Measurements from ENCODE around the gene TBC1D22A.
"Not testable (repeated sequence)": the region's sequence is repeated elsewhere in the genome, so short reads cannot be mapped to it uniquely, and the experiment has no call there.

TBC1D22A gene

DNA sequence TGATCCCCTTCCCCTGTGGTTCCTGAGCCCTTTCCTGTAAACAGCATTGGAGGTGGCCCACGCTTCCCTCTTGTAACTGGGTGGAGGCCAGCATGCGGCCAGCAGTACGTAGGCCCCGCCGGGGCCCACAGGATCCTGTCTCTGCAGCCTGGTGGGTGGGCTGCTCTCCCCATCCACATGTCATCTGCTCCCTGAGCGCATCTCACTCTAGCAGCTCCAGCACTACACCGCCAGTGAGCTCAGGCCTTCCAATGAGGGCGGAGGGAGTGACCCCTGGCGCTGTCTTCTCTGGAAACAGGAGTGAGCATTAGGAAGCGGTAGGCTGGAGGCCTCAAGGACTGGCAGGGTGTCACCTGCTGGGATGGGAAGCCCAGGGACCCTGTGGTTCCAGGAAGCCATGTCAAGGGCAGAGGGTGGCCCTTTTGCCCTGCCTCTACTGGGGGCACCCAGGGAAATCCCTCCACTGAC, 363.9 kb downstream of the TBC1D22A start:
- no peak for DNase-seq (ENCODE audit: low read depth in 2 of 3, low spot score in 2 of 3)

DNA sequence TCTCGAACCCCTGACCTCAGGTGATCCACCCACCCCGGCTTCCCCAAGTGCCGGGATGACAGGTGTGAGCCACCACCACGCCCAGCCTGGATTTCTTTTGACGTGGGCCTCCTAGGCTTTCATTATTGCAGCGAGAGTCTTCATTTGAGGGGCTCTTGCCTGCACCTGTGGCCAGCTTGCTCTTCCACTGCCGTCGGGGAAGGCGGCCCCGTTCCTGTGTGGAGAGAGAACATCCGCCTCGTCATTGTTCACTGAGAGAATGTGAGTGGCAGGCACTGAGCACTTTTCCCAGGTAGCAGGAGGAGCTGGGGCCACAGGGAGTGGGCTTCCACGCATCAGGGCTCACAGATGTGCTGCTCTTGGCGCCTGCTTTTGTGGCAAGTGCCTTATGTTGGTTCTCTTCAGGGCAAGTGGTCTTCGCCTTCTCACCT, 365.0 kb downstream of the TBC1D22A start:
- no peak for DNase-seq (ENCODE audit: low read depth in 2 of 3, low spot score in 2 of 3)

DNA sequence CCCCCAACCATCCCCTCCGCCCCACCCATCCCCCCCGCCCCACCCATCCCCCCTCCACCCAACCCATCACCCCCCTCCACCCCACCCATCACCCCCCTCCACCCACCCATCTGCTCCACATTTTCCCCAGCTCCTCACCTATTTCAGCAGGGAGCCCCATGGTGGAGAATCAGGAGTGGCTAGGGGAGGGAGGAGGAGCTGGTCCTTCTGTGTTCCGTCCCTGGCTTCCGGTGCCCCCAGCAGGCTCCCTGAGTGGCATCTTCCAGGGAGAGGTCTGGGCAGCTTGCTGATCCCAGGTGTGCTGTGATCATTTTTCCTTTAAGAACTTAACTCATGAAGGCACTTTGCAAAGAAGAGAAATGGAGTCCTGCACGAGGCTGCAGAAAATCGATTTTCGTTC, 365.8 kb downstream of the TBC1D22A start:
- DNase-seq (ENCODE audit: low read depth in 2 of 3, low spot score in 2 of 3) = no peak

DNA sequence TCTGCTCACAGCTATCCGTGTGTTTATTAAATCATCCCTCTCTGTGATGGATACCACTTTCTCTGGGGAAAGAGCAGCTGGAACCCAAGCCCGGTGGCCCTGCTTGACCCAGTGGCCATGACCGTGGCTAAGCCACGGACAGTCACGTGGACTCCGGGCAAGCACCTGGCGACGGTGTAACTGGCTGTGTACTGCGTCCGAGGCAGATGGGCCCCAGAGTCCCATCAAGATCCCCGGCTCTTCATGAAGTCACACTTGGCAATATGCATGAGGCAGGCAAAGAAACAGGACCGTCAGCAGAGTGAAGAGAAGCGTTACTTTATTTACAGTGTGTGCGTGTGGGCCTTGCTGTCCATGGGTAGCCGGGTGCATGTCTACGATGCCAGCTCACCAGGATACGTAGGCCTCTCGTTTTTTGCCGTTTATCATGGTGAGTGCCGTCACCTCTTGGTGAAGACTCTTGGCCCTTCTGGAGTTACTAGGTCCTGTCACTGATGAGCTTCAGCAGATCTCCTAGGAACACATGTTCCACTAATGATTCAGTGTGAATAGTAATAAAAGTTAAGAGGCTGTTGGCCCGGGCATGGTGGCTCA, 366.3 kb downstream of the TBC1D22A start:
- no peak for DNase-seq (ENCODE audit: low read depth in 2 of 3, low spot score in 2 of 3)

- DNase-seq (ENCODE audit: low read depth in 2 of 3, low spot score in 2 of 3) = no peak
Observed at GRCh38 chr22:47129902-47130635, 367.6 kb downstream of the TBC1D22A start.

DNA sequence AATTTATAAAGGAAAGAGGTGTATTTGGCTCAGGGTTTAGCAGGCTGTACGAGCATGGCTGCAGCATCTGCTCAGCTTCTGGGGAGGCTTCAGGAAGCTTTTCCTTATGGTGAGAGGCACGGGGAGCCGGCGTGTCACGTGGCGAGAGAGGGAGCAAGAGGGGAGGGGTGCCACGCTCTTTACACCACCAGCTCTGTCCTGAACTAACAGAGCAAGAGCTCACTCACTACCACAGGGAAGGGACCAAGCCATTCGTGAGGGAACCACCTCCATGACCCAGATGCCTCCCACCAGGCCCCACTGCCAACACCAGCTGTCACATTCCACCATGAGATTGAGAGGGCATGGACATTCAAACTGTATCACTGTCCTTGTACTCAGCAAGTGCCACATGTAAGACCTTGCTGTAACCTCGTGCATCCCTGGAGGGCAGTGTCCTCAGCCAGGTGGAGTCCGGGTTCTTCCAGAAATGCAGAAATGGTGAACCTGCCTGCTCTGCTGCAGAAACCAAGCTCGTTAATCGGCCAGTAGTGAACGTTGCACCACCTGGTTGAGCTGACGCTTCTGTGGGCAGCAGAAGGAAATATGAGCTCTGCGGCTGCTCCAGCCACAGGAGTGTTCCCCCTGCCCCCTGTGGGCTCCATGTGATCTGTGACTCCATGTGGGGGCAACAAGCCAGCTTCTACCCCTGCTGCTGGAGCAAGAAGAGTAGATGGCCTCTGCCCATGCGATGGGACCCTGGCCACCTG, 368.6 kb downstream of the TBC1D22A start:
- no peak for DNase-seq (ENCODE audit: low read depth in 2 of 3, low spot score in 2 of 3)

- DNase-seq (ENCODE audit: low read depth in 2 of 3, low spot score in 2 of 3) = no peak
Observed at GRCh38 chr22:47131632-47132427, 369.4 kb downstream of the TBC1D22A start.

GRCh38 chr22:47132428-47132825, 370.0 kb downstream of the TBC1D22A start:
- no peak for DNase-seq (ENCODE audit: low read depth in 2 of 3, low spot score in 2 of 3)

- no peak for DNase-seq (ENCODE audit: low read depth in 2 of 3, low spot score in 2 of 3)
Observed at GRCh38 chr22:47133061-47133969, 370.9 kb downstream of the TBC1D22A start.

GRCh38 chr22:47134222-47134621, 371.8 kb downstream of the TBC1D22A start:
- no peak for DNase-seq (ENCODE audit: low read depth in 2 of 3, low spot score in 2 of 3)

DNA sequence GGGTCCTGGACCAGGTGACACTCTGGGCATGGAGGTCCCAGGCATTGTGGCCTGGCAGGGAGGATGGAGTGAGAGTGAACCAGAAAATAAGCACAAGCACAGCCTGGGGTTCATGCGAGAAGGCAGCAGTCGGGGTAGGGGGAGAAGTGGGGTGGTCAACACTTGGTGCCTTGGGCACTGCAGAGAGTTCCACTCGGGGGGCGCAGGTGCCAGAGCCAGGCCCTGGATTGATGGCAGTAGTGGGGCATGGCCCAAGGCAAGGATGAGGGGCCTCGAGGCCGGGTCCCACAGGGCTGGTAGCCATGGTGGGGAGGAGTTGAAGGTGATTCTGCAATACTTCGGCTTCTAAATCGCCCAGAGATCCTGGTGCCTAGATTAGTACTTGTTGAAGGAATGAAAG, 372.9 kb downstream of the TBC1D22A start:
- DNase-seq (ENCODE audit: low read depth in 2 of 3, low spot score in 2 of 3) = no peak

- DNase-seq (ENCODE audit: low read depth in 2 of 3, low spot score in 2 of 3) = no peak
Observed at GRCh38 chr22:47136050-47136449, 373.6 kb downstream of the TBC1D22A start.

- DNase-seq (ENCODE audit: low read depth in 2 of 3, low spot score in 2 of 3) = no peak
Observed at GRCh38 chr22:47136671-47137070, 374.2 kb downstream of the TBC1D22A start.

GRCh38 chr22:47139013-47139789, 376.8 kb downstream of the TBC1D22A start:
- no peak for DNase-seq (ENCODE audit: low read depth in 2 of 3, low spot score in 2 of 3)

- no peak for DNase-seq (ENCODE audit: low read depth in 2 of 3, low spot score in 2 of 3)
Observed at GRCh38 chr22:47139790-47140119, 377.3 kb downstream of the TBC1D22A start.

- not testable (repeated sequence) for DNase-seq (ENCODE audit: low read depth in 2 of 3, low spot score in 2 of 3)
Observed at GRCh38 chr22:47140975-47141374, 378.5 kb downstream of the TBC1D22A start.

- no peak for DNase-seq (ENCODE audit: low read depth in 2 of 3, low spot score in 2 of 3)
Observed at GRCh38 chr22:47142427-47143046, 380.1 kb downstream of the TBC1D22A start.

DNA sequence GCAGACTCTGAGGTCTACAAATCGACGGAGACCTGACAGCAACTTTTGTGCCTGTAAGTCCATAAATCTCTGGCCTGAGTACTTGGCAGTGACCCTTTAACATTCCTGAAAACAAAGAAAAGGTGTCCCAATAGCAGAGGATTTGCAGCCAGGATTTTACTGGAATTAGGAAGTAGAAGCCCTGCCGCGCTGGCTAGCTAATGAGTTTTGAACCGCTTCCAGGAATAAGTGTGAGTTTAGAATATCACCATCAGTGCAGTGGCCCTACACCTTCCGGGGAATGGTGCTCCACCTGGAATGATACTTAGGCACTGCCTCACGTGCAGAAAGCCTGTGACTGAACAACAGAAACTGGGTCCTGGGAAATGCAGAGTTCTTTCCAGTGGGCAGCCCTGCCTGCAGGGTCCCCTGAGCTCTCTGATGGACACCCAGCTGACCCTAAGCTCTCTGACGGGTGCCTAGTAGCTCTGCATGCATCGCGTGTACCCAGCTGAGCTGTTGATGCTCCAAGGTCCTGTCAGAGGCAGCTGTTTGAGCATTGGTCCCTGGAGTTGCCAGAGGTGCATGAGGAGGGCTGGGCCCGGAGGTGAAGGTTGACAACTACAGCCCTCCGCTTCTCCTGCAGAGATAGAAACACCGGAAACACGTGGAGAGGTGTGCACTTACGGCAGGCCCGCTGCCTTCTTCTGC, 380.9 kb downstream of the TBC1D22A start:
- no peak for DNase-seq (ENCODE audit: low read depth in 2 of 3, low spot score in 2 of 3)

Data from activated CD8-positive, alpha-beta memory T cell treated with anti-CD3 and anti-CD28 coated beads for 48 hours (primary cell).